Liver (tissue), 9 donors: ENCODE data around the gene UBALD1. TPM values are rescaled to one million over a fixed set of nuclear protein-coding genes. Genes with fewer than 3 reads are reported as not detected.

ENCODE experiments used
- DNase-seq: peaks from one replicate; pipeline ENCODE4 v3.0.0-alpha.2; 2017; ENCODE audit warnings: low spot score
- H3K27ac ChIP-seq, 2 donors: one replicate each; pipeline ENCODE4 v1.7.0; 2013; ENCODE audit warnings: inconsistent platforms in 2 of 2, low read length in 2 of 2, control low read depth in 1 of 2, low read depth in 1 of 2, mild to moderate bottlenecking in 1 of 2
- H3K27me3 ChIP-seq, 4 donors: one replicate each; pipeline versions ENCODE4 v1.6.1 to v1.7.0; 2013; ENCODE audit warnings: low read length in 3 of 4, inconsistent platforms in 1 of 4, mild to moderate bottlenecking in 1 of 4, moderate library complexity in 1 of 4; ENCODE audit not compliant: control insufficient read depth in 4 of 4, insufficient read depth in 4 of 4
- H3K36me3 ChIP-seq, 4 donors: one replicate each; pipeline versions ENCODE4 v1.6.1 to v1.7.0; 2013; ENCODE audit warnings: low read length in 3 of 4, mild to moderate bottlenecking in 3 of 4, low read depth in 1 of 4, moderate library complexity in 1 of 4; ENCODE audit not compliant: control insufficient read depth in 4 of 4, insufficient read depth in 3 of 4
- H3K4me1 ChIP-seq, 4 donors: one replicate each; pipeline versions ENCODE4 v1.6.1 to v1.7.0; 2013; ENCODE audit warnings: low read length in 3 of 4, mild to moderate bottlenecking in 3 of 4, moderate library complexity in 1 of 4; ENCODE audit not compliant: control insufficient read depth in 4 of 4, insufficient read depth in 4 of 4
- H3K4me3 ChIP-seq, 3 donors: one replicate each; pipeline versions ENCODE4 v1.6.1 to v1.7.0; 2013; ENCODE audit warnings: low read length in 3 of 3, control low read depth in 1 of 3, low read depth in 1 of 3, mild to moderate bottlenecking in 1 of 3
- H3K9ac ChIP-seq, 2 donors: one replicate each; pipeline ENCODE4 v1.7.0; 2013; ENCODE audit warnings: low read length in 2 of 2, mild to moderate bottlenecking in 2 of 2, moderate library complexity in 2 of 2, control low read depth in 1 of 2, low read depth in 1 of 2
- H3K9me3 ChIP-seq, 4 donors: one replicate each; pipeline versions ENCODE4 v1.6.1 to v1.7.0; 2013; ENCODE audit warnings: low read length in 3 of 4; ENCODE audit not compliant: control insufficient read depth in 4 of 4
- ATF3 ChIP-seq: IDR thresholded peaks from 2 replicates; pipeline ENCODE4 v1.6.1; 2016; ENCODE audit warnings: antibody characterized with exemption
- EGR1 ChIP-seq, 2 donors: IDR thresholded peaks; 2 replicates each; pipeline ENCODE4 v1.6.1; 2016 to 2018; ENCODE audit warnings: antibody characterized with exemption in 2 of 2, low read depth in 2 of 2
- FOXA1 ChIP-seq: IDR thresholded peaks from 2 replicates; pipeline ENCODE4 v1.6.1; 2016; ENCODE audit warnings: antibody characterized with exemption
- HNF4A ChIP-seq, 2 donors: conservative IDR thresholded peaks; 2 replicates each; pipeline ENCODE4 v1.6.1; 2016; ENCODE audit warnings: antibody characterized with exemption in 2 of 2, mild to moderate bottlenecking in 2 of 2
- HNF4G ChIP-seq: IDR thresholded peaks from 2 replicates; pipeline ENCODE4 v1.6.1; 2016; ENCODE audit warnings: antibody characterized with exemption
- JUND ChIP-seq, 2 donors: IDR thresholded peaks; 2 replicates each; pipeline ENCODE4 v1.6.1; 2016; ENCODE audit warnings: antibody characterized with exemption in 2 of 2
- RAD21 ChIP-seq, 2 donors: IDR thresholded peaks; 2 replicates each; pipeline ENCODE4 v1.6.1; 2016; ENCODE audit warnings: antibody characterized with exemption in 2 of 2, mild to moderate bottlenecking in 2 of 2
- REST ChIP-seq: IDR thresholded peaks from 2 replicates; pipeline ENCODE4 v1.6.1; 2016; ENCODE audit warnings: antibody characterized with exemption, mild to moderate bottlenecking
- RXRA ChIP-seq, 2 donors: IDR thresholded peaks; 2 replicates each; pipeline ENCODE4 v1.6.1; 2017 to 2018; ENCODE audit warnings: antibody characterized with exemption in 2 of 2, mild to moderate bottlenecking in 1 of 2
- SP1 ChIP-seq: IDR thresholded peaks from 2 replicates; pipeline ENCODE4 v1.6.1; 2018; ENCODE audit warnings: antibody characterized with exemption, mild to moderate bottlenecking
- YY1 ChIP-seq: IDR thresholded peaks from 2 replicates; pipeline ENCODE4 v1.6.1; 2016; ENCODE audit warnings: antibody characterized with exemption, mild to moderate bottlenecking
- WGBS: extraction: QIAGEN DNeasy Blood & Tissue Kit; methylation state at CpG from one replicate; pipeline ENCODE4 v1.1.7; 2013; 5-methylcytosine and 5-hydroxymethylcytosine counted together
- polyA plus RNA-seq, 2 donors: library from polyadenylated mRNA; stranded (reverse) in 1 of 2; unstranded in 1 of 2; fragments of 200-250 nt in 1 of 2; fragments of >200 nt in 1 of 2; fragmentation: Nextera tagmentation in 1 of 2; extraction: Ambion mirVana in 1 of 2; gene quantifications; one replicate each; pipeline versions ENCODE4 v1.2.1 to v1.2.3, GENCODE V29; 2013 to 2015
- total RNA-seq, 2 donors: library from RNA; depleted of rRNA; stranded (reverse); fragments of >200 nt; gene quantifications; one replicate each; pipeline ENCODE4 v1.2.3, GENCODE V29; 2014
- TF ChIP-seq, protein P1 (sequence below): fragments of 150-350 bp; IDR thresholded peaks from 2 replicates; pipeline ENCODE4 v1.5.1; 2017; ENCODE audit warnings: improper control_type of control experiment, low read depth, low read length; ENCODE audit not compliant: missing input control
- donor health status: healthy.
- donor health status: healthy.
- donor health status: healthy.
- donor health status: healthy.
- donor health status: healthy.

UBALD1 gene
- total and polyA plus RNA-seq, 4 donors: 4.5 to 22.4 (median 7.5) TPM

DNA sequence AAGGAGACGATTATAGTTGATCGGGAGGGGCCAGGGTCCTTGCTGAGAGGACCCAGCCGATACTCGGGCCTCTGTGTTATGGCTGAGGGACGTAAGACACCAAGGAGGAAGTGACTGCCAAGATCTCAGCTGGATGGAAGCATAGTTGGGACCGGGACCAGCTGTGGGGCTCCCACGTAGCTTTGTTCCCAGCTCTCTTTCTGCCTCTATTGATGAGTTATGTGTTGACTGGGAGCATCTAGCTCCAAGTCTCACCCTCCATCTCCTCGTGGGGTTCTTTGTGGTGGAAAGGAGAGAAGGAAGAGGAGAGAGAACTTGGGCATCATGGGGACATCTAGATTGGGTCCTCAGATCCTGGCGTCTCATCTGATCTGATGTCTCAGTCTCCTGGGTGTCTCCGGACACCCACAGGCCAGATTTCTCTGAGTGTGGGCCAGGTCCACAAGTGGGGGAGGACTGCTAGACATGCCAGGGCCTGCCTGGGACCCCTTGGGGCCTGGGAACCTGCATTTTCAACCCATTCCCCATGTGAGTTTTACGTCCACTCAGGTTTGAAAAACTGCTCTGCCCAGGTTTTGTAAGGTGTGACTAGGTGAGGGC, 11.0 kb upstream of the UBALD1 start:
- Histone ChIP-seq H3K9me3 (no peaks in the 10 kb centered on the region), H3K4me3 (peak overlapping the region; percentile 59 to 93 (median 75)), H3K9ac (peak overlapping the region; percentile 79 to 81), H3K36me3 (peaks cover 0 to 3% (median under 1%) of the 10 kb centered on the region in 4 donors), H3K4me1 (peaks cover 9 to 28% (median 18%) of the 10 kb centered on the region in 4 donors), H3K27ac (peak overlapping the region; percentile 95 to 98), H3K27me3 (no peaks in the 10 kb centered on the region)
- WGBS: 11% methylated on average over 11 of the region's 11 CpGs
- TF ChIP-seq, protein P1, sequence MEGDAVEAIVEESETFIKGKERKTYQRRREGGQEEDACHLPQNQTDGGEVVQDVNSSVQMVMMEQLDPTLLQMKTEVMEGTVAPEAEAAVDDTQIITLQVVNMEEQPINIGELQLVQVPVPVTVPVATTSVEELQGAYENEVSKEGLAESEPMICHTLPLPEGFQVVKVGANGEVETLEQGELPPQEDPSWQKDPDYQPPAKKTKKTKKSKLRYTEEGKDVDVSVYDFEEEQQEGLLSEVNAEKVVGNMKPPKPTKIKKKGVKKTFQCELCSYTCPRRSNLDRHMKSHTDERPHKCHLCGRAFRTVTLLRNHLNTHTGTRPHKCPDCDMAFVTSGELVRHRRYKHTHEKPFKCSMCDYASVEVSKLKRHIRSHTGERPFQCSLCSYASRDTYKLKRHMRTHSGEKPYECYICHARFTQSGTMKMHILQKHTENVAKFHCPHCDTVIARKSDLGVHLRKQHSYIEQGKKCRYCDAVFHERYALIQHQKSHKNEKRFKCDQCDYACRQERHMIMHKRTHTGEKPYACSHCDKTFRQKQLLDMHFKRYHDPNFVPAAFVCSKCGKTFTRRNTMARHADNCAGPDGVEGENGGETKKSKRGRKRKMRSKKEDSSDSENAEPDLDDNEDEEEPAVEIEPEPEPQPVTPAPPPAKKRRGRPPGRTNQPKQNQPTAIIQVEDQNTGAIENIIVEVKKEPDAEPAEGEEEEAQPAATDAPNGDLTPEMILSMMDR: no peak
- TF ChIP-seq YY1 (no peak), HNF4G (no peak), REST (no peak), EGR1 (IDR thresholded peaks at IDR 0.05; ENCODE audit: low read depth in 2 of 2) (no peak), RXRA (IDR thresholded peaks at IDR 0.05) (no peak), ATF3 (no peak), FOXA1 (no peak), SP1 (no peak)
- no peak for DNase-seq

DNA sequence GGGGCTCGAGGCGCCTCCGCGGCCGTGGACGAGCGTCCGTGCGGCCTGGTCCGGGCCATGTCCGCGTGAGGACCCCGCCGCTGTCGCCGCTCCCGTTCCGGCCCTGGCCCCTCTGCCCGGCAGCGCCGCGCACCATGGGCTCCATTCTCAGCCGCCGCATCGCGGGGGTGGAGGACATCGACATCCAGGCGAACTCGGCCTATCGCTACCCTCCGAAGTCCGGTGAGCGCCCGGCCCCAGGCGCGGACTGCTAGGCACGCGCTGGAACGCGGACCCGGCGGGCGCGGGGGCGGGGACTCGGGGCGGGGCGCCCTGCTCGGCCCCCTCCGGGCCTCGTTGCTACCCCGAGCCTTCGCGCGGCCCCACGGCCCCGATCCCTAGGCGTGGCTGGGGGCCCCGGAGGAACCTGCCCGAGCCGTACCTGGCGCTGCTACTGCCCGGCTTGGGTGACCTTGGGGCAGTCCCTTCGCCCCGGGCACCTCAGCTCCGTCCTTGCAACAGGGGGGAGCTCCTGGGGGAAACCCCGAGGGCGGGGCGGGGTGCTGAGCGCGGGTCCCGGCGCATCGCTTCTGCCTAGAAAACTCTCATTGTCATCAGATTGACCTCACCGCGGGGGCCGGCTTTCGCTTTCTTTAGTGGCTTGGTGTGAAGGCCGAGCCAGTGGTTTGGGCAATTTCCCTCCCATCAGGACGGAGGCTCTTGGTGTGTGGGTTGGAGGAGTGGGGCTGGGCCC, 10.3 kb upstream of the UBALD1 start:
- no peaks in the 10 kb centered on the region for H3K27me3 ChIP-seq
- peaks cover 0 to 3% (median under 1%) of the 10 kb centered on the region in 4 donors for H3K36me3 ChIP-seq
- H3K4me1 ChIP-seq: peaks cover 9 to 34% (median 23%) of the 10 kb centered on the region in 4 donors
- H3K9ac ChIP-seq: peak overlapping the region; percentile 79 to 81
- DNase-seq: peak; percentile 75
- TF ChIP-seq ATF3: no peak
- TF ChIP-seq HNF4A (conservative IDR thresholded peaks at IDR 0.05): no peak
- TF ChIP-seq, protein P1: no peak
- no peak for TF ChIP-seq JUND (IDR thresholded peaks at IDR 0.05)
- TF ChIP-seq YY1: no peak
- no peak for TF ChIP-seq EGR1 (IDR thresholded peaks at IDR 0.05; ENCODE audit: low read depth in 2 of 2)
- peak in 1 of 2 donors; percentile 35 for TF ChIP-seq RAD21 (IDR thresholded peaks at IDR 0.05)
- TF ChIP-seq RXRA (IDR thresholded peaks at IDR 0.05): peak; percentile 3 to 7
- H3K27ac ChIP-seq: peak overlapping the region; percentile 95 to 98
- H3K9me3 ChIP-seq: no peaks in the 10 kb centered on the region
- H3K4me3 ChIP-seq: peak overlapping the region; percentile 59 to 93 (median 75)
- WGBS: under 1% methylated on average over 80 of the region's 80 CpGs
